Neuronal stem cell (in vitro differentiated cells): ENCODE measurements around the gene MACF1.
A peak's percentile ranks its signal among the peaks of the same experiment; 100 is the strongest.

Experiments
- DNase-seq: peaks from one replicate; pipeline ENCODE4 v3.0.0-alpha.2; 2013; ENCODE audit warnings: low spot score
- H2AFZ ChIP-seq: one replicate; pipeline ENCODE4 v1.6.1; 2013; ENCODE audit warnings: mild to moderate bottlenecking, low read length, inconsistent platforms
- H2AK5ac ChIP-seq: 2 replicates; pipeline ENCODE4 v1.6.1; 2013; ENCODE audit warnings: low read depth, mild to moderate bottlenecking, inconsistent platforms, low read length, moderate library complexity, mixed read lengths
- H2BK120ac ChIP-seq: 2 replicates; pipeline ENCODE4 v1.6.1; 2013; ENCODE audit warnings: low read depth, mild to moderate bottlenecking, inconsistent platforms, low read length, moderate library complexity, mixed read lengths
- H2BK12ac ChIP-seq: one replicate; pipeline ENCODE4 v1.6.1; 2013; ENCODE audit warnings: low read length, inconsistent platforms
- H2BK15ac ChIP-seq: 2 replicates; pipeline ENCODE4 v1.6.1; 2013; ENCODE audit warnings: mild to moderate bottlenecking, low read length, inconsistent platforms, mixed read lengths
- H2BK5ac ChIP-seq: one replicate; pipeline ENCODE4 v1.6.1; 2013; ENCODE audit warnings: inconsistent platforms, mild to moderate bottlenecking, low read length, moderate library complexity
- H3K14ac ChIP-seq: one replicate; pipeline ENCODE4 v1.6.1; 2013; ENCODE audit warnings: low read length, inconsistent platforms
- H3K18ac ChIP-seq: 2 replicates; pipeline ENCODE4 v1.6.1; 2013; ENCODE audit warnings: low read length, inconsistent platforms
- H3K23ac ChIP-seq: 2 replicates; pipeline ENCODE4 v1.6.1; 2013; ENCODE audit warnings: low read depth, mild to moderate bottlenecking, mixed read lengths, low read length, inconsistent platforms; ENCODE audit not compliant: poor library complexity
- H3K27ac ChIP-seq: replicated peaks from 3 replicates; pipeline ENCODE4 v1.5.1; 2013; ENCODE audit warnings: low read length, inconsistent platforms
- H3K27me3 ChIP-seq, 3 experiments: 2 replicates each; pipeline ENCODE4 v1.6.1; 2013; ENCODE audit warnings: low read length in 3 of 3, mild to moderate bottlenecking in 2 of 3, inconsistent platforms in 1 of 3, low read depth in 1 of 3, mixed read lengths in 1 of 3, moderate library complexity in 1 of 3; ENCODE audit not compliant: control insufficient read depth in 3 of 3, insufficient read depth in 3 of 3
- H3K36me3 ChIP-seq, 2 donors: replicated peaks in 1 of 2; 2 replicates each; pipeline ENCODE4 v1.6.1; 2013; ENCODE audit warnings: low read length in 2 of 2; ENCODE audit not compliant: control insufficient read depth in 2 of 2, insufficient read depth in 2 of 2
- H3K4ac ChIP-seq: 2 replicates; pipeline ENCODE4 v1.6.1; 2013; ENCODE audit warnings: inconsistent platforms, mild to moderate bottlenecking, low read length, moderate library complexity
- H3K4me1 ChIP-seq, 2 donors: 1 replicate in 1 of 2; 2 replicates in 1 of 2; pipeline ENCODE4 v1.6.1; 2013; ENCODE audit warnings: low read length in 2 of 2, low read depth in 1 of 2; ENCODE audit not compliant: control insufficient read depth in 2 of 2, insufficient read depth in 1 of 2
- H3K4me2 ChIP-seq: one replicate; pipeline ENCODE4 v1.6.1; 2013; ENCODE audit warnings: mild to moderate bottlenecking, low read length, inconsistent platforms; ENCODE audit not compliant: insufficient read depth, poor library complexity, severe bottlenecking
- H3K4me3 ChIP-seq, 2 donors: 2 replicates each; pipeline ENCODE4 v1.5.1; 2013; ENCODE audit warnings: low read length in 2 of 2, mild to moderate bottlenecking in 2 of 2, inconsistent platforms in 1 of 2, moderate library complexity in 1 of 2
- H3K79me1 ChIP-seq: one replicate; pipeline ENCODE4 v1.6.1; 2013; ENCODE audit warnings: low read depth, mild to moderate bottlenecking, inconsistent platforms, low read length, moderate library complexity
- H3K9ac ChIP-seq: one replicate; pipeline ENCODE4 v1.6.1; 2013; ENCODE audit warnings: mild to moderate bottlenecking, low read depth, low read length, inconsistent platforms; ENCODE audit not compliant: poor library complexity
- H3K9me3 ChIP-seq, 2 donors: replicated peaks in 1 of 2; 2 replicates each; pipeline versions ENCODE3 to v1.6.1; 2013; ENCODE audit warnings: low read length in 2 of 2, mild to moderate bottlenecking in 2 of 2, inconsistent platforms in 1 of 2, low read depth in 1 of 2, mixed read lengths in 1 of 2, moderate library complexity in 1 of 2; ENCODE audit not compliant: control insufficient read depth in 2 of 2, insufficient read depth in 1 of 2
- H4K8ac ChIP-seq: one replicate; pipeline ENCODE4 v1.6.1; 2013; ENCODE audit warnings: low read depth, mild to moderate bottlenecking, inconsistent platforms, low read length, moderate library complexity
- H4K91ac ChIP-seq: one replicate; pipeline ENCODE4 v1.6.1; 2013; ENCODE audit warnings: low read length, low read depth, mild to moderate bottlenecking, inconsistent platforms; ENCODE audit not compliant: poor library complexity
- WGBS, 2 donors: extraction: QIAGEN DNeasy Blood & Tissue Kit; methylation state at CpG; one replicate each; pipeline ENCODE4 v1.1.7; 2013; ENCODE audit warnings: missing lambda C conversion rate in 2 of 2, mixed read lengths in 1 of 2; ENCODE audit not compliant: insufficient read length in 2 of 2, insufficient replicate concordance in 1 of 2; ENCODE audit errors: extremely low coverage in 2 of 2; 5-methylcytosine and 5-hydroxymethylcytosine counted together

Gene MACF1

GRCh38 chr1:39505289-39505688 is 300.8 kb downstream of the MACF1 start:
- H4K8ac ChIP-seq, result no peak overlapping the region
- no peak overlapping the region for H3K9ac ChIP-seq
- no peak overlapping the region for H3K14ac ChIP-seq
- DNase-seq, result no peak
- no peak overlapping the region for H3K4ac ChIP-seq
- peaks cover 0 to 11% (median 0%) of the 10 kb centered on the region in 3 experiments for H3K27me3 ChIP-seq
- no peak overlapping the region for H2AK5ac ChIP-seq
- H3K23ac ChIP-seq, result no peak overlapping the region
- no peak overlapping the region for H2BK5ac ChIP-seq
- H3K18ac ChIP-seq, result no peak overlapping the region
- H3K9me3 ChIP-seq, result no peaks in the 10 kb centered on the region
- no peak overlapping the region for H2AFZ ChIP-seq
- no peak overlapping the region for H3K27ac ChIP-seq
- H2BK15ac ChIP-seq, result no peak overlapping the region
- no peak overlapping the region for H2BK12ac ChIP-seq
- H4K91ac ChIP-seq, result no peak overlapping the region
- no peak overlapping the region for H2BK120ac ChIP-seq
- no peak overlapping the region for H3K4me3 ChIP-seq
- H3K4me1 ChIP-seq, result peaks cover 0 to 7% of the 10 kb centered on the region in 2 donors
- no peak overlapping the region for H3K4me2 ChIP-seq
- no peaks in the 10 kb centered on the region for H3K79me1 ChIP-seq
- no peaks in the 10 kb centered on the region for H3K36me3 ChIP-seq

GRCh38 chr1:39507230-39507928 is 302.9 kb downstream of the MACF1 start:
- no peak for DNase-seq
- Histone ChIP-seq H3K27me3 (peaks cover 0 to 13% (median 0%) of the 10 kb centered on the region in 3 experiments), H3K4ac (no peak overlapping the region), H2BK15ac (no peak overlapping the region), H2AFZ (no peak overlapping the region), H3K4me3 (no peak overlapping the region), H3K79me1 (no peaks in the 10 kb centered on the region), H3K4me1 (peaks cover 0 to 7% of the 10 kb centered on the region in 2 donors), H2BK5ac (no peak overlapping the region), H4K8ac (no peak overlapping the region), H3K14ac (no peak overlapping the region), H2AK5ac (no peak overlapping the region), H3K9me3 (no peaks in the 10 kb centered on the region), H3K27ac (no peak overlapping the region), H2BK120ac (no peak overlapping the region), H3K9ac (no peak overlapping the region), H3K23ac (no peak overlapping the region), H3K18ac (no peak overlapping the region), H3K4me2 (no peak overlapping the region), H2BK12ac (no peak overlapping the region), H3K36me3 (no peaks in the 10 kb centered on the region), H4K91ac (no peak overlapping the region)
- no CpG with 5 or more reads among the region's 14 CpGs for WGBS, 2 donors

GRCh38 chr1:39508266-39508665 is 303.8 kb downstream of the MACF1 start:
- no CpG with 5 or more reads among the region's 6 CpGs for WGBS, 2 donors

GRCh38 chr1:39508857-39509305 is 304.4 kb downstream of the MACF1 start:
- no peak overlapping the region for H2BK5ac ChIP-seq
- H3K9me3 ChIP-seq, result no peaks in the 10 kb centered on the region
- peak overlapping the region; percentile 79 for H2AFZ ChIP-seq
- H3K9ac ChIP-seq, result no peak overlapping the region
- H2AK5ac ChIP-seq, result no peak overlapping the region
- no peak overlapping the region for H3K18ac ChIP-seq
- H2BK15ac ChIP-seq, result no peak overlapping the region
- H3K14ac ChIP-seq, result no peak overlapping the region
- no peak overlapping the region for H3K4me3 ChIP-seq
- H3K23ac ChIP-seq, result no peak overlapping the region
- no peak for DNase-seq
- H3K27ac ChIP-seq, result no peak overlapping the region
- H4K8ac ChIP-seq, result no peak overlapping the region
- H2BK12ac ChIP-seq, result no peak overlapping the region
- WGBS, 2 donors, result no CpG with 5 or more reads among the region's 11 CpGs
- no peak overlapping the region for H2BK120ac ChIP-seq
- peaks cover 0 to 7% of the 10 kb centered on the region in 2 donors for H3K4me1 ChIP-seq
- H4K91ac ChIP-seq, result no peak overlapping the region
- H3K4me2 ChIP-seq, result no peak overlapping the region
- no peak overlapping the region for H3K4ac ChIP-seq
- H3K27me3 ChIP-seq, result peaks cover 0 to 13% (median 1%) of the 10 kb centered on the region in 3 experiments
- H3K79me1 ChIP-seq, result no peaks in the 10 kb centered on the region
- no peaks in the 10 kb centered on the region for H3K36me3 ChIP-seq

More at GRCh38 chr1:39508266-39508665, 303.8 kb downstream of the MACF1 start:
- Histone ChIP-seq H3K9ac (no peak overlapping the region), H2AK5ac (no peak overlapping the region), H3K9me3 (no peaks in the 10 kb centered on the region), H3K4me3 (no peak overlapping the region), H3K4me2 (no peak overlapping the region), H3K4ac (no peak overlapping the region), H3K14ac (no peak overlapping the region), H4K8ac (no peak overlapping the region), H3K27ac (no peak overlapping the region), H3K27me3 (peaks cover 0 to 13% (median 0%) of the 10 kb centered on the region in 3 experiments), H2BK5ac (no peak overlapping the region), H3K79me1 (no peaks in the 10 kb centered on the region), H2AFZ (no peak overlapping the region), H2BK15ac (no peak overlapping the region), H4K91ac (no peak overlapping the region), H3K4me1 (peaks cover 0 to 7% of the 10 kb centered on the region in 2 donors), H2BK120ac (no peak overlapping the region), H3K18ac (no peak overlapping the region), H3K36me3 (no peaks in the 10 kb centered on the region), H3K23ac (no peak overlapping the region), H2BK12ac (no peak overlapping the region)
- no peak for DNase-seq
